HuH-7.5 (cell line): Measurements from ENCODE around the gene MBNL2.
"Not testable (repeated sequence)": the region's sequence is repeated elsewhere in the genome, so short reads cannot be mapped to it uniquely, and the experiment has no call there.

Source experiments
- DNase-seq: peaks from one replicate; pipeline ENCODE4 v3.0.0; 2011; ENCODE audit warnings: low spot score

The MBNL2 gene

GRCh38 chr13:97221989-97222700, at the start of gene MBNL2:
Gene MBNL2 (plus strand): TSS chr13:97222333. CDS start chr13:97276236, 53,903 bp downstream.
- peak; percentile 32 for DNase-seq

- DNase-seq = no peak
Observed at GRCh38 chr13:97174638-97175037, 47.5 kb upstream of the MBNL2 start.

- no peak for DNase-seq
Observed at GRCh38 chr13:97175041-97175440, 47.1 kb upstream of the MBNL2 start.

- no peak for DNase-seq
Observed at GRCh38 chr13:97179501-97179900, 42.6 kb upstream of the MBNL2 start.

GRCh38 chr13:97182111-97182890, 39.8 kb upstream of the MBNL2 start:
- DNase-seq = no peak

GRCh38 chr13:97185291-97185690, 36.8 kb upstream of the MBNL2 start:
- DNase-seq = no peak

GRCh38 chr13:97185751-97186150, 36.4 kb upstream of the MBNL2 start:
- no peak for DNase-seq

- no peak for DNase-seq
Observed at GRCh38 chr13:97188207-97188606, 33.9 kb upstream of the MBNL2 start.

- DNase-seq = no peak
Observed at GRCh38 chr13:97189928-97190327, 32.2 kb upstream of the MBNL2 start.

GRCh38 chr13:97191142-97191541, 31.0 kb upstream of the MBNL2 start:
- no peak for DNase-seq

- no peak for DNase-seq
Observed at GRCh38 chr13:97191615-97192014, 30.5 kb upstream of the MBNL2 start.

- no peak for DNase-seq
Observed at GRCh38 chr13:97192166-97192565, 30.0 kb upstream of the MBNL2 start.

- DNase-seq = no peak
Observed at GRCh38 chr13:97193577-97193976, 28.6 kb upstream of the MBNL2 start.

- DNase-seq = no peak
Observed at GRCh38 chr13:97194479-97194878, 27.7 kb upstream of the MBNL2 start.

GRCh38 chr13:97196340-97196739, 25.8 kb upstream of the MBNL2 start:
- no peak for DNase-seq

GRCh38 chr13:97198753-97199152, 23.4 kb upstream of the MBNL2 start:
- DNase-seq = no peak

GRCh38 chr13:97199451-97199850, 22.7 kb upstream of the MBNL2 start:
- DNase-seq = no peak

- no peak for DNase-seq
Observed at GRCh38 chr13:97200081-97200942, 21.8 kb upstream of the MBNL2 start.

GRCh38 chr13:97202761-97203160, 19.4 kb upstream of the MBNL2 start:
- no peak for DNase-seq

- DNase-seq = no peak
Observed at GRCh38 chr13:97205465-97205864, 16.7 kb upstream of the MBNL2 start.

GRCh38 chr13:97205982-97206381, 16.2 kb upstream of the MBNL2 start:
- no peak for DNase-seq

- not testable (repeated sequence) for DNase-seq
Observed at GRCh38 chr13:97207252-97207651, 14.9 kb upstream of the MBNL2 start.

- DNase-seq = no peak
Observed at GRCh38 chr13:97211300-97211699, 10.8 kb upstream of the MBNL2 start.
